ENCODE data around the gene IPO13.

The IPO13 gene

GRCh38 chr1:44016041-44016889 is 69.5 kb downstream of the IPO13 start:
- no peaks in the 10 kb centered on the region for H3K4me1 ChIP-seq (ENCODE audit: control insufficient read depth, insufficient read depth, low read length, poor library complexity, severe bottlenecking)
- H3K9me3 ChIP-seq (ENCODE audit: control insufficient read depth, low read length) = no peaks in the 10 kb centered on the region
- peak overlapping the region; percentile 23 for H3K27ac ChIP-seq (ENCODE audit: low read depth, low read length, severe bottlenecking)
- peaks cover under 1% of the 10 kb centered on the region for H3K36me3 ChIP-seq (ENCODE audit: control insufficient read depth, insufficient read depth, low read length)
- H3K4me3 ChIP-seq (ENCODE audit: extremely low read depth, insufficient read depth, low read length, poor library complexity, severe bottlenecking) = no peak overlapping the region
- 88 to 90% methylated on average over 14 to 17 of the region's 20 CpGs for WGBS, 2 experiments (ENCODE audit: insufficient coverage in 2 of 2)

GRCh38 chr1:44016890-44017400 is 70.2 kb downstream of the IPO13 start:
- Histone ChIP-seq H3K27ac (ENCODE audit: low read depth, low read length, severe bottlenecking) (peak overlapping the region; percentile 23), H3K4me1 (ENCODE audit: control insufficient read depth, insufficient read depth, low read length, poor library complexity, severe bottlenecking) (no peaks in the 10 kb centered on the region), H3K9me3 (ENCODE audit: control insufficient read depth, low read length) (no peaks in the 10 kb centered on the region), H3K4me3 (ENCODE audit: extremely low read depth, insufficient read depth, low read length, poor library complexity, severe bottlenecking) (no peak overlapping the region), H3K36me3 (ENCODE audit: control insufficient read depth, insufficient read depth, low read length) (peaks cover 7% of the 10 kb centered on the region)
- WGBS, 2 experiments (ENCODE audit: insufficient coverage in 2 of 2) = 88 to 97% methylated on average over 4 to 6 of the region's 20 CpGs
